Hepatocyte (in vitro differentiated cells): ENCODE results near the gene SPATA31D3. TPM values are rescaled to one million over a fixed set of nuclear protein-coding genes. Genes with fewer than 3 reads are reported as not detected.

Source experiments
- DNase-seq: peaks from one replicate; pipeline ENCODE4 v3.0.0-alpha.2; 2016; ENCODE audit warnings: low spot score
- H2AFZ ChIP-seq: fragments of 200-600 bp; sonication (generic); 2 replicates; pipeline ENCODE4 v1.6.0; 2016; ENCODE audit warnings: antibody characterized with exemption, mild to moderate bottlenecking
- H3K27ac ChIP-seq: fragments of 200-600 bp; sonication (generic); 2 replicates; pipeline ENCODE4 v1.5.1; 2016; ENCODE audit warnings: mild to moderate bottlenecking
- H3K27me3 ChIP-seq: fragments of 200-600 bp; sonication (generic); 2 replicates; pipeline ENCODE4 v1.6.1; 2016
- H3K36me3 ChIP-seq: fragments of 200-600 bp; sonication (generic); replicated peaks from 2 replicates; pipeline ENCODE4 v1.5.1; 2016; ENCODE audit warnings: low read depth; ENCODE audit not compliant: insufficient read depth
- H3K4me1 ChIP-seq: fragments of 200-600 bp; sonication (generic); 2 replicates; pipeline ENCODE4 v1.5.1; 2016; ENCODE audit warnings: mild to moderate bottlenecking, moderate library complexity; ENCODE audit not compliant: insufficient read depth
- H3K4me2 ChIP-seq: fragments of 200-600 bp; sonication (generic); 2 replicates; pipeline ENCODE4 v1.6.0; 2016
- H3K4me3 ChIP-seq: fragments of 200-600 bp; sonication (generic); 2 replicates; pipeline ENCODE4 v1.5.1; 2016; ENCODE audit warnings: mild to moderate bottlenecking
- H3K79me2 ChIP-seq: fragments of 200-600 bp; sonication (generic); 2 replicates; pipeline ENCODE4 v1.6.0; 2017; ENCODE audit warnings: mild to moderate bottlenecking
- H3K9me2 ChIP-seq: fragments of 200-600 bp; sonication (generic); replicated peaks from 2 replicates; pipeline ENCODE4 v1.6.0; 2017; ENCODE audit warnings: mild to moderate bottlenecking; ENCODE audit not compliant: insufficient read depth
- H3K9me3 ChIP-seq: fragments of 200-600 bp; sonication (generic); 2 replicates; pipeline ENCODE4 v1.5.1; 2016; ENCODE audit warnings: low read depth, mild to moderate bottlenecking
- H4K20me1 ChIP-seq: fragments of 200-600 bp; sonication (generic); 2 replicates; pipeline ENCODE4 v1.6.0; 2016; ENCODE audit warnings: mild to moderate bottlenecking; ENCODE audit not compliant: insufficient read depth, poor library complexity, severe bottlenecking
- EZH2 ChIP-seq: fragments of 200-600 bp; sonication (generic); IDR thresholded peaks from 2 replicates; pipeline ENCODE4 v1.6.1; 2016; ENCODE audit warnings: antibody characterized with exemption, mild to moderate bottlenecking, borderline replicate concordance
- EZH2phosphoT487 ChIP-seq: fragments of 200-600 bp; sonication (generic); IDR thresholded peaks from one replicate; pipeline ENCODE4 v1.6.1; 2018; ENCODE audit warnings: antibody characterized with exemption, mild to moderate bottlenecking, low read depth, moderate library complexity; ENCODE audit not compliant: unreplicated experiment, severe bottlenecking
- WGBS: methylation state at CpG from one replicate; pipeline ENCODE4 v1.1.6; 2016; ENCODE audit warnings: low lambda C conversion rate; ENCODE audit errors: missing lambda C conversion rate; 5-methylcytosine and 5-hydroxymethylcytosine counted together
- polyA plus RNA-seq: library from polyadenylated mRNA; unstranded; fragments of >200 nt; fragmentation: Nextera tagmentation; extraction: Ambion mirVana; gene quantifications from 2 replicates; pipeline ENCODE4 v1.2.1, GENCODE V29; 2016
- total RNA-seq: library from RNA; depleted of rRNA; stranded (reverse); fragments of >200 nt; gene quantifications from 2 replicates; pipeline ENCODE4 v1.2.3, GENCODE V29; 2014
- TF ChIP-seq, protein P1 (sequence below): fragments of 200-600 bp; sonication (generic); IDR thresholded peaks from 2 replicates; pipeline ENCODE4 v1.5.1; 2016; ENCODE audit warnings: antibody characterized with exemption, mild to moderate bottlenecking; ENCODE audit not compliant: poor library complexity

SPATA31D3 gene
- total and polyA plus RNA-seq, 2 experiments from 2014 or later = not detected

- Histone ChIP-seq H4K20me1 (no peaks in the 10 kb centered on the region), H3K27ac (no peak overlapping the region), H3K27me3 (no peaks in the 10 kb centered on the region), H3K9me3 (no peaks in the 10 kb centered on the region), H3K4me1 (no peaks in the 10 kb centered on the region), H3K79me2 (no peaks in the 10 kb centered on the region), H2AFZ (no peak overlapping the region), H3K9me2 (no peaks in the 10 kb centered on the region), H3K4me2 (no peak overlapping the region), H3K4me3 (no peak overlapping the region), H3K36me3 (no peaks in the 10 kb centered on the region)
- DNase-seq = no peak
- TF ChIP-seq EZH2phosphoT487 = no peak
- no peak for TF ChIP-seq EZH2
- TF ChIP-seq, protein P1, sequence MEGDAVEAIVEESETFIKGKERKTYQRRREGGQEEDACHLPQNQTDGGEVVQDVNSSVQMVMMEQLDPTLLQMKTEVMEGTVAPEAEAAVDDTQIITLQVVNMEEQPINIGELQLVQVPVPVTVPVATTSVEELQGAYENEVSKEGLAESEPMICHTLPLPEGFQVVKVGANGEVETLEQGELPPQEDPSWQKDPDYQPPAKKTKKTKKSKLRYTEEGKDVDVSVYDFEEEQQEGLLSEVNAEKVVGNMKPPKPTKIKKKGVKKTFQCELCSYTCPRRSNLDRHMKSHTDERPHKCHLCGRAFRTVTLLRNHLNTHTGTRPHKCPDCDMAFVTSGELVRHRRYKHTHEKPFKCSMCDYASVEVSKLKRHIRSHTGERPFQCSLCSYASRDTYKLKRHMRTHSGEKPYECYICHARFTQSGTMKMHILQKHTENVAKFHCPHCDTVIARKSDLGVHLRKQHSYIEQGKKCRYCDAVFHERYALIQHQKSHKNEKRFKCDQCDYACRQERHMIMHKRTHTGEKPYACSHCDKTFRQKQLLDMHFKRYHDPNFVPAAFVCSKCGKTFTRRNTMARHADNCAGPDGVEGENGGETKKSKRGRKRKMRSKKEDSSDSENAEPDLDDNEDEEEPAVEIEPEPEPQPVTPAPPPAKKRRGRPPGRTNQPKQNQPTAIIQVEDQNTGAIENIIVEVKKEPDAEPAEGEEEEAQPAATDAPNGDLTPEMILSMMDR = no peak
- WGBS = 94% methylated on average over 1 of the region's 1 CpG
These were observed 46.4 kb downstream of the SPATA31D3 start for GRCh38 chr9:81989700-81990099.

DNA sequence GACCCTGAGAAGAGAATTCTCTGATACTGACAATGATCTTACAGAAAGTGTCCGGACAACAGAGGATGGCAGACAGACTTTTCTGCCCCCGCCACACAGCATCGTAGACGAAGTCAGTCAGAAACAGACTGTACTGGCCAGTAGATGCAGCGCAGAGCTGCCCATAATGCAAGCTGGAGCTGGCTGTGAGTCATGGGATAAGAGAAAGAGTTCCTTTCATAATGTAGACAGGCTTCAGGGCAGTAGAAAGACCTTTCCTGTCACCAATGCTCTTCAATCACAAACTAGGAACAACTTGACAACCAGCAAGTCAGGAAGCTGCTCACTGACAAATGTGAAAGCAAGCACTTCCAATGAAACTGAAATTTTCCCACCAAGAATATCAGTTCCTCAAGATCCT, 50.4 kb downstream of the SPATA31D3 start:
- Histone ChIP-seq H3K27me3 (no peaks in the 10 kb centered on the region), H4K20me1 (no peaks in the 10 kb centered on the region), H3K27ac (no peak overlapping the region), H2AFZ (no peak overlapping the region), H3K4me3 (no peak overlapping the region), H3K9me2 (no peaks in the 10 kb centered on the region), H3K9me3 (no peaks in the 10 kb centered on the region), H3K79me2 (no peaks in the 10 kb centered on the region), H3K36me3 (no peaks in the 10 kb centered on the region), H3K4me2 (no peak overlapping the region), H3K4me1 (no peaks in the 10 kb centered on the region)
- no peak for DNase-seq
- WGBS = 93% methylated on average over 5 of the region's 5 CpGs
- TF ChIP-seq, protein P1 = no peak
- TF ChIP-seq EZH2 (no peak), EZH2phosphoT487 (no peak)

Other genes with a start within 250 kb of the SPATA31D3 start
- not detected in 2 replicates for gene SPATA31D4, start 15.1 kb upstream of the SPATA31D3 start, total RNA-seq
- gene SPATA31D4, start 15.1 kb upstream of the SPATA31D3 start, polyA plus RNA-seq = not detected in 2 replicates
- not detected in 2 replicates for gene SPATA31D1, start 45.3 kb downstream of the SPATA31D3 start, total RNA-seq
- gene SPATA31D1, start 45.3 kb downstream of the SPATA31D3 start, polyA plus RNA-seq = not detected in 2 replicates